Common myeloid progenitor, CD34-positive (primary cell): Measurements from ENCODE around the gene UMODL1.

Experiments used
- CTCF ChIA-PET: fragments of 350-600 bp; sonication (Branson Sonifier 250); formaldehyde crosslinking; loops from one replicate; lab custom pipeline; 2021; ENCODE audit warnings: antibody characterized with exemption; lab: Charles Lee
- POLR2A ChIA-PET: fragments of 350-600 bp; sonication (Branson Sonifier 250); formaldehyde crosslinking; loops from one replicate; lab custom pipeline; 2021; ENCODE audit warnings: antibody characterized with exemption; lab: Charles Lee
- DNase-seq, 3 donors: peaks; one replicate each; pipeline versions ENCODE4 v3.0.0 to v3.0.0-alpha.2; 2013
- H3K27ac ChIP-seq, 2 experiments: 1 replicate in 1 of 2; 2 replicates in 1 of 2; pipeline ENCODE4 v1.7.0; 2013; ENCODE audit warnings: inconsistent platforms in 2 of 2, low read length in 2 of 2, mild to moderate bottlenecking in 2 of 2, low read depth in 1 of 2, moderate library complexity in 1 of 2; ENCODE audit not compliant: severe bottlenecking in 2 of 2, insufficient read depth in 1 of 2, poor library complexity in 1 of 2
- H3K27me3 ChIP-seq, 5 experiments: replicated peaks in 2 of 5; 1 replicate in 3 of 5; 2 replicates in 2 of 5; pipeline versions ENCODE4 v1.6.1 to v1.7.0; 2013; ENCODE audit warnings: low read length in 4 of 5, mild to moderate bottlenecking in 2 of 5, moderate library complexity in 2 of 5, inconsistent platforms in 1 of 5; ENCODE audit not compliant: insufficient read depth in 5 of 5, control insufficient read depth in 4 of 5
- H3K36me3 ChIP-seq, 4 experiments: 1 replicate in 2 of 4; 2 replicates in 2 of 4; pipeline versions ENCODE4 v1.6.1 to v1.7.0; 2013; ENCODE audit warnings: low read length in 3 of 4, control low read depth in 1 of 4, mild to moderate bottlenecking in 1 of 4; ENCODE audit not compliant: control insufficient read depth in 4 of 4, insufficient read depth in 4 of 4
- H3K4me1 ChIP-seq, 4 experiments: 1 replicate in 3 of 4; 2 replicates in 1 of 4; pipeline versions ENCODE4 v1.6.1 to v1.7.1; 2013; ENCODE audit warnings: low read length in 3 of 4, mild to moderate bottlenecking in 3 of 4, control low read depth in 1 of 4, inconsistent platforms in 1 of 4, moderate library complexity in 1 of 4; ENCODE audit not compliant: control insufficient read depth in 4 of 4, insufficient read depth in 4 of 4; ENCODE audit errors: control extremely low read depth in 1 of 4
- H3K4me3 ChIP-seq, 7 experiments: 1 replicate in 4 of 7; 2 replicates in 3 of 7; pipeline versions ENCODE4 v1.5.1 to v1.7.0; 2013; ENCODE audit warnings: mild to moderate bottlenecking in 7 of 7, low read length in 6 of 7, moderate library complexity in 6 of 7, inconsistent platforms in 2 of 7, low read depth in 2 of 7, control low read depth in 1 of 7; ENCODE audit not compliant: insufficient read depth in 4 of 7, control insufficient read depth in 1 of 7; ENCODE audit errors: extremely low read depth in 1 of 7
- H3K9me3 ChIP-seq, 5 experiments: 1 replicate in 4 of 5; 2 replicates in 1 of 5; pipeline versions ENCODE4 v1.6.1 to v1.7.1; 2013; ENCODE audit warnings: low read length in 4 of 5, mild to moderate bottlenecking in 2 of 5, inconsistent platforms in 1 of 5, low read depth in 1 of 5, moderate library complexity in 1 of 5; ENCODE audit not compliant: control insufficient read depth in 4 of 5, insufficient read depth in 2 of 5; ENCODE audit errors: control extremely low read depth in 1 of 5
- WGBS: methylation state at CpG from one replicate; pipeline ENCODE4 v1.1.5; 2013; ENCODE audit not compliant: insufficient coverage; 5-methylcytosine and 5-hydroxymethylcytosine counted together

Gene UMODL1

GRCh38 chr21:42107177-42107880 lies 36.2 kb downstream of the UMODL1 start:
- Histone ChIP-seq H3K27ac (no peak overlapping the region), H3K4me3 (peak overlapping the region in 6 of 7 experiments; percentile 0 to 66 (median 48)), H3K36me3 (peaks cover 0 to 2% (median 0%) of the 10 kb centered on the region in 4 experiments), H3K9me3 (no peaks in the 10 kb centered on the region), H3K4me1 (peaks cover 1 to 46% (median 44%) of the 10 kb centered on the region in 4 experiments), H3K27me3 (no peaks in the 10 kb centered on the region)
- 83% methylated on average over 15 of the region's 18 CpGs for WGBS
- no peak for DNase-seq
- POLR2A ChIA-PET = interaction anchor here (0.6 to 1.8 kb wide), 3 partner anchors 10 to 163 kb away, joined by 3 to 18 read pairs (median 5); no protein-coding TSS in a partner anchor
- CTCF ChIA-PET = interaction anchor here (0.7 to 4.3 kb wide), 34 partner anchors 8 to 495 kb away, joined by 3 to 55 read pairs (median 5); partner anchors contain the start of genes UMODL1 and ZBTB21

GRCh38 chr21:42107881-42108553 lies 36.9 kb downstream of the UMODL1 start:
- WGBS = 2% methylated on average over 17 of the region's 18 CpGs
- H3K36me3 ChIP-seq = peaks cover 0 to 2% (median 0%) of the 10 kb centered on the region in 4 experiments
- peak overlapping the region in 1 of 2 experiments; percentile 47 for H3K27ac ChIP-seq
- ChIA-PET POLR2A (interaction anchor here (0.6 to 1.8 kb wide), 6 partner anchors 10 to 164 kb away, joined by 3 to 18 read pairs (median 3); partner anchors contain the start of gene ZBTB21), CTCF (interaction anchor here (0.7 to 4.3 kb wide), 39 partner anchors 8 to 495 kb away, joined by 3 to 55 read pairs (median 5); partner anchors contain the start of genes UMODL1 and ZBTB21)
- no peaks in the 10 kb centered on the region for H3K9me3 ChIP-seq
- DNase-seq = peak; percentile 57 to 84 (median 77)
- peaks cover 1 to 53% (median 50%) of the 10 kb centered on the region in 4 experiments for H3K4me1 ChIP-seq
- H3K4me3 ChIP-seq = peak overlapping the region in 5 of 7 experiments; percentile 0 to 66 (median 52)
- no peaks in the 10 kb centered on the region for H3K27me3 ChIP-seq

- Histone ChIP-seq H3K27me3 (no peaks in the 10 kb centered on the region), H3K4me3 (peak overlapping the region in 4 of 7 experiments; percentile 11 to 66 (median 42)), H3K9me3 (no peaks in the 10 kb centered on the region), H3K27ac (peak overlapping the region in 1 of 2 experiments; percentile 47), H3K4me1 (peaks cover 1 to 59% (median 58%) of the 10 kb centered on the region in 4 experiments), H3K36me3 (no peaks in the 10 kb centered on the region)
- CTCF ChIA-PET = interaction anchor here (0.7 to 4.3 kb wide), 34 partner anchors 7 to 496 kb away, joined by 3 to 55 read pairs (median 6); partner anchors contain the start of genes UMODL1 and ZBTB21
- 77% methylated on average over 7 of the region's 26 CpGs for WGBS
- no peak for DNase-seq
- POLR2A ChIA-PET = interaction anchor here (0.6 to 1.8 kb wide), 5 partner anchors 9 to 287 kb away, joined by 3 to 18 read pairs (median 3); no protein-coding TSS in a partner anchor
These were observed 37.6 kb downstream of the UMODL1 start for GRCh38 chr21:42108554-42109340.

- Histone ChIP-seq H3K27me3 (no peaks in the 10 kb centered on the region), H3K27ac (no peak overlapping the region), H3K4me3 (no peak overlapping the region), H3K36me3 (no peaks in the 10 kb centered on the region), H3K4me1 (peaks cover 1 to 64% (median 62%) of the 10 kb centered on the region in 4 experiments), H3K9me3 (no peaks in the 10 kb centered on the region)
- POLR2A ChIA-PET = no interaction called here
- CTCF ChIA-PET = interaction anchor here (1.7 to 4.3 kb wide), 7 partner anchors 8 to 497 kb away, joined by 6 to 55 read pairs (median 21); no protein-coding TSS in a partner anchor
- WGBS = 98% methylated on average over 11 of the region's 14 CpGs
- DNase-seq = no peak
These were observed 38.4 kb downstream of the UMODL1 start for GRCh38 chr21:42109473-42109872.

GRCh38 chr21:42109873-42110525 lies 38.9 kb downstream of the UMODL1 start:
- 95% methylated on average over 17 of the region's 17 CpGs for WGBS

More at GRCh38 chr21:42109873-42110525, 38.9 kb downstream of the UMODL1 start:
- Histone ChIP-seq H3K4me3 (no peak overlapping the region), H3K9me3 (no peaks in the 10 kb centered on the region), H3K36me3 (no peaks in the 10 kb centered on the region), H3K4me1 (peaks cover 1 to 64% (median 60%) of the 10 kb centered on the region in 4 experiments), H3K27ac (no peak overlapping the region), H3K27me3 (no peaks in the 10 kb centered on the region)
- DNase-seq = no peak
- POLR2A ChIA-PET = no interaction called here
- CTCF ChIA-PET = interaction anchor here (3.7 to 4.3 kb wide), 2 partner anchors 8 to 12 kb away, joined by 28 to 55 read pairs; no protein-coding TSS in a partner anchor
